Measurements from ENCODE around the gene STK32B.

GRCh38 chr4:5472160-5472591, 420.9 kb downstream of the STK32B start:
- TF ChIP-seq CTCF (IDR thresholded peaks at IDR 0.05) (no peak), POLR2A (IDR thresholded peaks at IDR 0.05) (no peak)
